SU-DHL-6 (cell line): ENCODE data around the gene TMEM168.
"Not testable (repeated sequence)": the region's sequence is repeated elsewhere in the genome, so short reads cannot be mapped to it uniquely, and the experiment has no call there.

ENCODE experiments used
- H2AFZ ChIP-seq: fragments of 200-600 bp; sonication (generic); 2 replicates; pipeline ENCODE4 v1.6.1; 2014; ENCODE audit warnings: low read depth, mild to moderate bottlenecking, moderate library complexity, mixed read lengths, antibody characterized with exemption, low read length; ENCODE audit not compliant: severe bottlenecking
- H3F3A ChIP-seq: fragments of 200-600 bp; shearing (Covaris generic); 2 replicates; pipeline ENCODE4 v1.6.0; 2016; ENCODE audit warnings: antibody characterized with exemption, mild to moderate bottlenecking; ENCODE audit not compliant: insufficient read depth
- H3K27ac ChIP-seq: fragments of 200-600 bp; sonication (generic); 2 replicates; pipeline ENCODE4 v1.5.1; 2016; ENCODE audit warnings: low read depth, mild to moderate bottlenecking, low read length, moderate library complexity, mixed read lengths
- H3K27me3 ChIP-seq: fragments of 200-600 bp; sonication (generic), shearing (Covaris generic); 2 replicates; pipeline ENCODE4 v1.6.0; 2014; ENCODE audit warnings: mild to moderate bottlenecking, low read length
- H3K36me3 ChIP-seq: fragments of 200-600 bp; sonication (generic); 2 replicates; pipeline ENCODE4 v1.6.1; 2014; ENCODE audit warnings: mild to moderate bottlenecking, low read length, mixed read lengths
- H3K4me2 ChIP-seq: fragments of 300-600, 200-600 bp; shearing (Covaris generic), sonication (generic); 2 replicates; pipeline ENCODE4 v1.6.0; 2014; ENCODE audit warnings: low read length, low read depth, mild to moderate bottlenecking; ENCODE audit not compliant: poor library complexity, severe bottlenecking
- H3K4me3 ChIP-seq: fragments of 200-600 bp; sonication (generic); 2 replicates; pipeline ENCODE4 v1.5.1; 2014; ENCODE audit warnings: antibody characterized with exemption, low read length, mild to moderate bottlenecking, mixed read lengths; ENCODE audit not compliant: insufficient read depth, poor library complexity, severe bottlenecking
- H3K79me2 ChIP-seq: fragments of 200-600 bp; sonication (generic); 2 replicates; pipeline ENCODE4 v1.6.1; 2014; ENCODE audit warnings: mild to moderate bottlenecking, low read length, moderate library complexity; ENCODE audit not compliant: insufficient read depth
- H3K9ac ChIP-seq: fragments of 200-600 bp; sonication (generic); 2 replicates; pipeline ENCODE4 v1.7.0; 2014; ENCODE audit warnings: mild to moderate bottlenecking, low read length
- H3K9me2 ChIP-seq: fragments of 200-600 bp; sonication (generic); replicated peaks from 2 replicates; pipeline ENCODE4 v1.6.1; 2014; ENCODE audit warnings: low read length; ENCODE audit not compliant: insufficient read depth
- H3K9me3 ChIP-seq: fragments of 200-600 bp; sonication (generic); 2 replicates; pipeline ENCODE4 v1.6.1; 2014; ENCODE audit warnings: low read length, mixed read lengths; ENCODE audit not compliant: insufficient read depth
- H4K20me1 ChIP-seq: fragments of 200-600 bp; sonication (generic); 2 replicates; pipeline ENCODE4 v1.6.1; 2014; ENCODE audit warnings: low read depth, mild to moderate bottlenecking, antibody characterized with exemption, low read length, moderate library complexity, mixed read lengths
- CTCF ChIP-seq: fragments of 200-600 bp; sonication (generic); IDR thresholded peaks from one replicate; pipeline ENCODE4 v1.5.1; 2017; ENCODE audit warnings: antibody characterized with exemption, mild to moderate bottlenecking, low read length, moderate library complexity; ENCODE audit not compliant: insufficient read depth, poor library complexity, severe bottlenecking
- EZH2phosphoT487 ChIP-seq: fragments of 200-600 bp; sonication (generic), shearing (Covaris generic); conservative IDR thresholded peaks from 2 replicates; pipeline ENCODE4 v1.6.1; 2018; ENCODE audit warnings: mild to moderate bottlenecking, antibody characterized with exemption, low read length, moderate library complexity, mixed read lengths

TMEM168 gene

GRCh38 chr7:112789817-112790585, at the start of gene TMEM168:
TSS of gene TMEM168 (minus strand) at chr7:112790393. CDS start at chr7:112784825, 5,568 bp downstream.
- TF ChIP-seq CTCF (no peak), EZH2phosphoT487 (no peak)
- Histone ChIP-seq H2AFZ (peak within 1 kb of the TSS; percentile 95), H3F3A (peaks cover 9% of the 10 kb centered on the region; the same call in 1 of the 2 replicates), H3K27ac (peak within 1 kb of the TSS; percentile 49), H3K9me2 (no peaks in the 10 kb centered on the region), H3K27me3 (no peaks in the 10 kb centered on the region), H3K4me3 (peak within 1 kb of the TSS; percentile 83), H3K4me2 (peak within 1 kb of the TSS; percentile 97), H3K9me3 (no peaks in the 10 kb centered on the region), H3K9ac (peak within 1 kb of the TSS; percentile 69), H3K36me3 (no peaks in the 10 kb centered on the region), H4K20me1 (no peaks in the 10 kb centered on the region), H3K79me2 (peaks cover 29% of the 10 kb centered on the region)

- H3K79me2 ChIP-seq, H3K9me2 ChIP-seq, H3K9ac ChIP-seq, H3K4me2 ChIP-seq, H3K36me3 ChIP-seq, H3K4me3 ChIP-seq, H3K9me3 ChIP-seq, H3F3A ChIP-seq, H3K27me3 ChIP-seq, H3K27ac ChIP-seq, H4K20me1 ChIP-seq, H2AFZ ChIP-seq: not testable (repeated sequence)
Observed at GRCh38 chr7:112835928-112836327, 45.7 kb upstream of the TMEM168 start.

- no peak overlapping the region for H2AFZ ChIP-seq
- no peak overlapping the region for H3K27ac ChIP-seq
- peaks cover 8% of the 10 kb centered on the region; the same call in 1 of the 2 replicates for H3K9me3 ChIP-seq
- no peak overlapping the region for H3K4me2 ChIP-seq
- H3K4me3 ChIP-seq, result no peak overlapping the region
- H3K79me2 ChIP-seq, result no peaks in the 10 kb centered on the region
- peaks cover 11% of the 10 kb centered on the region; the same call in 1 of the 2 replicates for H3K36me3 ChIP-seq
- H4K20me1 ChIP-seq, result no peaks in the 10 kb centered on the region
- TF ChIP-seq EZH2phosphoT487, result no peak
- no peak for TF ChIP-seq CTCF
- no peaks in the 10 kb centered on the region for H3K9me2 ChIP-seq
- no peaks in the 10 kb centered on the region for H3F3A ChIP-seq
- no peak overlapping the region for H3K9ac ChIP-seq
- H3K27me3 ChIP-seq, result no peaks in the 10 kb centered on the region
Observed at GRCh38 chr7:112833082-112833481, 42.9 kb upstream of the TMEM168 start.

GRCh38 chr7:112830769-112831168, 40.6 kb upstream of the TMEM168 start:
- Histone ChIP-seq H3K36me3 (peaks cover 11% of the 10 kb centered on the region; the same call in 1 of the 2 replicates), H3K9me2 (no peaks in the 10 kb centered on the region), H3K9ac (no peak overlapping the region), H4K20me1 (no peaks in the 10 kb centered on the region), H2AFZ (no peak overlapping the region), H3K27ac (no peak overlapping the region), H3K9me3 (peaks cover 8% of the 10 kb centered on the region; the same call in 1 of the 2 replicates), H3F3A (no peaks in the 10 kb centered on the region), H3K4me2 (no peak overlapping the region), H3K79me2 (no peaks in the 10 kb centered on the region), H3K27me3 (no peaks in the 10 kb centered on the region), H3K4me3 (no peak overlapping the region)
- TF ChIP-seq EZH2phosphoT487, result no peak
- TF ChIP-seq CTCF, result no peak
